Measurements from ENCODE around the gene FBN3. TPM values are rescaled to one million over a fixed set of nuclear protein-coding genes. Genes with fewer than 3 reads are reported as not detected.

The FBN3 gene
- total RNA-seq, 4 donors from 2014 or later, result 0.04 to 2.1 TPM; not detected in 2

GRCh38 chr19:8150178-8150865, 930 bp upstream of the FBN3 start:
- no peak overlapping the region for H3K4me3 ChIP-seq (ENCODE audit: low read depth, poor library complexity, severe bottlenecking)
- TF ChIP-seq, protein P1, sequence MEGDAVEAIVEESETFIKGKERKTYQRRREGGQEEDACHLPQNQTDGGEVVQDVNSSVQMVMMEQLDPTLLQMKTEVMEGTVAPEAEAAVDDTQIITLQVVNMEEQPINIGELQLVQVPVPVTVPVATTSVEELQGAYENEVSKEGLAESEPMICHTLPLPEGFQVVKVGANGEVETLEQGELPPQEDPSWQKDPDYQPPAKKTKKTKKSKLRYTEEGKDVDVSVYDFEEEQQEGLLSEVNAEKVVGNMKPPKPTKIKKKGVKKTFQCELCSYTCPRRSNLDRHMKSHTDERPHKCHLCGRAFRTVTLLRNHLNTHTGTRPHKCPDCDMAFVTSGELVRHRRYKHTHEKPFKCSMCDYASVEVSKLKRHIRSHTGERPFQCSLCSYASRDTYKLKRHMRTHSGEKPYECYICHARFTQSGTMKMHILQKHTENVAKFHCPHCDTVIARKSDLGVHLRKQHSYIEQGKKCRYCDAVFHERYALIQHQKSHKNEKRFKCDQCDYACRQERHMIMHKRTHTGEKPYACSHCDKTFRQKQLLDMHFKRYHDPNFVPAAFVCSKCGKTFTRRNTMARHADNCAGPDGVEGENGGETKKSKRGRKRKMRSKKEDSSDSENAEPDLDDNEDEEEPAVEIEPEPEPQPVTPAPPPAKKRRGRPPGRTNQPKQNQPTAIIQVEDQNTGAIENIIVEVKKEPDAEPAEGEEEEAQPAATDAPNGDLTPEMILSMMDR (IDR thresholded peaks at IDR 0.05), result no peak
- no peak for TF ChIP-seq POLR2A (IDR thresholded peaks at IDR 0.05)
- 94 to 96% methylated on average over 6 of the region's 6 CpGs for WGBS, 2 donors
- no peak for DNase-seq (ENCODE audit: low spot score in 2 of 2)
- intact Hi-C loops (cut with DNase I; ENCODE audit: low total_unique reads), result no loop called here

DNA sequence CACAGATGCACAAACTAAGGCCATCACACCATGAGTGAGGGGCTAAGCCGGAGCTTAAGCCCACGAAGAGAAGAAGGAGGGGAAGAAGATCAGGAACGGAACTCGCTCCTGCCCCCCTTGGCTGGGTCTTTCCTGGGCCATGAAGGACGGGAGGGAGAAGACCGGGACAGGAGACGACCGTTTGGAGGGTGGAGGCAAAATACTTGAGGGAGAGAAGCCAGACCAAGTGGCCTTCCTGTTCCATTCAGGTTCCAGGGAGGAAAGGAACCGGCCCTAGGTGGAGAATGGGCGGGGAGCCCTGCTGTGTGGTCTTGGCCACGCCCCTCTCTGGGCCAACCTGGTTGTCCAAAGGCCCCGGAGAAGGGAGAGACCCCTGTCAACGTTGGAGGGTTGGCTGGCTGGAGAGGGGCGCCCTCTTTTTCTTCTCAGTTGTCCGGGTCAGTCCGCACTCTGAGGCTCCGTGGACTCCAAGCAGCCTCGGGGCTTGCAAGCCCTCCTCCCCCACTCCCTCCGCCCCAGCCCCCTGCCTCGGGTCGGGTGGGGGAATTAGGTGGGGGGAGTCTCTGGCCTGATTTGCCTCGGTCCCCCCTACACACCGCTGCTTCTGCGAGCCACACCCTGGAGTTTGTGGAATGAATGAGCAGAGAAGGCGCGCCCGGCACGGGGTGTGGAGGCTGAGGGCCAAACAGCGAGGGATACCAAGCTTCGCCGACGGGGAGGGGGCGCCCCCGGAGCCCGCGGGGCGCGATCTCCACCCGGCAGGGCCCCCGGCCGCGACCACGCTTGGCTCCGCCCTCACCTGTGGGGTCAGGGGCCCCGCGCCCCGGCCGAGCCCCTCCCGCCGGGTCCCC, 757 bp downstream of the FBN3 start:
- intact Hi-C loops (cut with DNase I; ENCODE audit: low total_unique reads), result no loop called here
- WGBS, 2 donors, result 7% methylated on average over 25 to 27 of the region's 50 CpGs
- TF ChIP-seq, protein P1 (IDR thresholded peaks at IDR 0.05), result no peak
- TF ChIP-seq POLR2A (IDR thresholded peaks at IDR 0.05), result no peak
- DNase-seq (ENCODE audit: low spot score in 2 of 2), result no peak
- no peak overlapping the region for H3K4me3 ChIP-seq (ENCODE audit: low read depth, poor library complexity, severe bottlenecking)

GRCh38 chr19:8148088-8148409, 1.3 kb downstream of the FBN3 start:
- 81 to 86% methylated on average over 6 of the region's 6 CpGs for WGBS, 2 donors
- intact Hi-C loops (cut with DNase I; ENCODE audit: low total_unique reads), result no loop called here
- TF ChIP-seq, protein P1 (IDR thresholded peaks at IDR 0.05), result no peak
- TF ChIP-seq POLR2A (IDR thresholded peaks at IDR 0.05), result no peak
- no peak for DNase-seq (ENCODE audit: low spot score in 2 of 2)
- no peak overlapping the region for H3K4me3 ChIP-seq (ENCODE audit: low read depth, poor library complexity, severe bottlenecking)

- no peak for DNase-seq (ENCODE audit: low spot score in 2 of 2)
- no peak overlapping the region for H3K4me3 ChIP-seq (ENCODE audit: low read depth, poor library complexity, severe bottlenecking)
- intact Hi-C loops (cut with DNase I; ENCODE audit: low total_unique reads), result no loop called here
- 37 to 41% methylated on average over 7 of the region's 7 CpGs for WGBS, 2 donors
- TF ChIP-seq, protein P1 (IDR thresholded peaks at IDR 0.05), result no peak
- no peak for TF ChIP-seq POLR2A (IDR thresholded peaks at IDR 0.05)
Observed at GRCh38 chr19:8147582-8147978, 1.8 kb downstream of the FBN3 start.

- DNase-seq (ENCODE audit: low spot score in 2 of 2), result no peak
- no peak for TF ChIP-seq POLR2A (IDR thresholded peaks at IDR 0.05)
- TF ChIP-seq, protein P1 (IDR thresholded peaks at IDR 0.05), result no peak
- H3K4me3 ChIP-seq (ENCODE audit: low read depth, poor library complexity, severe bottlenecking), result no peak overlapping the region
- WGBS, 2 donors, result 69 to 71% methylated on average over 14 to 15 of the region's 27 CpGs
- intact Hi-C loops (cut with DNase I; ENCODE audit: low total_unique reads), result no loop called here
Observed at GRCh38 chr19:8146877-8147581, 2.4 kb downstream of the FBN3 start.

Measured in lower leg skin (tissue), 4 donors.